H1 (cell line): ENCODE results near the gene KNDC1. TPM values are rescaled to one million over a fixed set of nuclear protein-coding genes. Genes with fewer than 3 reads are reported as not detected.

Experiments used
- CTCF ChIA-PET: fragments of 300-600 bp; sonication (Branson Sonifier 250); formaldehyde crosslinking; loops from one replicate; lab custom pipeline; 2021; ENCODE audit not compliant: partially characterized antibody; lab: Charles Lee
- POLR2A ChIA-PET: fragments of 300-600 bp; sonication (Branson Sonifier 250); formaldehyde crosslinking; loops from one replicate; lab custom pipeline; 2021; ENCODE audit warnings: inconsistent platforms; ENCODE audit not compliant: partially characterized antibody; lab: Charles Lee
- DNase-seq, 2 experiments: peaks; one replicate each; pipeline versions ENCODE4 v3.0.0 to v3.0.0-alpha.2; 2010 to 2022; ENCODE audit warnings: low spot score in 2 of 2, low read depth in 1 of 2, mixed read lengths in 1 of 2
- FAIRE-seq: peaks from 2 replicates; lab custom pipeline; 2011; peaks lifted over from hg19 to GRCh38; lab: Jason Lieb, UNC
- H2AFZ ChIP-seq: 2 replicates; pipeline ENCODE4 v1.8.1; 2012; ENCODE audit warnings: low read length, inconsistent platforms
- H2AK5ac ChIP-seq: 2 replicates; pipeline ENCODE4 v1.6.1; 2013; ENCODE audit warnings: low read depth, low read length
- H2BK120ac ChIP-seq: replicated peaks from 2 replicates; pipeline ENCODE3; 2013; ENCODE audit warnings: low read depth, low read length, inconsistent platforms
- H2BK12ac ChIP-seq: 2 replicates; pipeline ENCODE4 v1.6.1; 2013; ENCODE audit warnings: low read depth, low read length
- H2BK15ac ChIP-seq: 2 replicates; pipeline ENCODE4 v1.6.1; 2013; ENCODE audit warnings: low read length
- H2BK20ac ChIP-seq: 2 replicates; pipeline ENCODE4 v1.6.1; 2013; ENCODE audit warnings: low read length
- H2BK5ac ChIP-seq: 2 replicates; pipeline ENCODE4 v1.6.1; 2013; ENCODE audit warnings: low read depth, low read length
- H3K14ac ChIP-seq: 2 replicates; pipeline ENCODE4 v1.6.1; 2013; ENCODE audit warnings: inconsistent platforms; ENCODE audit not compliant: insufficient read length
- H3K18ac ChIP-seq: 2 replicates; pipeline ENCODE4 v1.6.1; 2013; ENCODE audit warnings: low read length; ENCODE audit errors: extremely low read depth
- H3K23ac ChIP-seq: 2 replicates; pipeline ENCODE4 v1.6.1; 2013; ENCODE audit warnings: inconsistent platforms; ENCODE audit not compliant: insufficient read length
- H3K23me2 ChIP-seq: 2 replicates; pipeline ENCODE4 v1.6.1; 2013; ENCODE audit warnings: low read depth, low read length
- H3K27ac ChIP-seq: 2 replicates; pipeline ENCODE4 v1.6.1; 2011; ENCODE audit warnings: low read depth, low read length, inconsistent platforms
- H3K27me3 ChIP-seq, 4 experiments: replicated peaks in 1 of 4; 1 replicate in 1 of 4; 2 replicates in 3 of 4; pipeline versions ENCODE4 v1.6.1 to v1.8.1; 2011 to 2013; ENCODE audit warnings: low read length in 3 of 4, mild to moderate bottlenecking in 3 of 4, inconsistent platforms in 2 of 4, mixed read lengths in 2 of 4, moderate library complexity in 1 of 4; ENCODE audit not compliant: control insufficient read depth in 3 of 4, insufficient read depth in 3 of 4; ENCODE audit errors: extremely low read depth in 1 of 4
- H3K36me3 ChIP-seq, 4 experiments: 2 replicates each; pipeline versions ENCODE4 v1.6.1 to v1.8.1; 2011 to 2013; ENCODE audit warnings: mild to moderate bottlenecking in 4 of 4, low read length in 3 of 4, moderate library complexity in 2 of 4, control low read depth in 1 of 4, inconsistent platforms in 1 of 4; ENCODE audit not compliant: insufficient read depth in 4 of 4, control insufficient read depth in 2 of 4
- H3K4ac ChIP-seq: replicated peaks from 2 replicates; pipeline ENCODE3; 2013; ENCODE audit warnings: low read length, low read depth, mixed read lengths, inconsistent platforms; ENCODE audit not compliant: insufficient read length
- H3K4me1 ChIP-seq, 4 experiments: replicated peaks in 1 of 4; 1 replicate in 1 of 4; 2 replicates in 3 of 4; pipeline versions ENCODE4 v1.6.1 to v1.8.1; 2011 to 2013; ENCODE audit warnings: low read length in 3 of 4, inconsistent platforms in 2 of 4, mixed read lengths in 1 of 4; ENCODE audit not compliant: insufficient read depth in 4 of 4, control insufficient read depth in 3 of 4
- H3K4me2 ChIP-seq, 2 experiments: 2 replicates each; pipeline versions ENCODE4 v1.6.1 to v1.8.1; 2011 to 2013; ENCODE audit warnings: low read depth in 2 of 2, low read length in 2 of 2, control low read depth in 1 of 2, inconsistent platforms in 1 of 2, mild to moderate bottlenecking in 1 of 2; ENCODE audit not compliant: insufficient read depth in 1 of 2
- H3K4me3 ChIP-seq, 4 experiments: fragments of 200-600, 300-600 bp in 1 of 4; sonication (generic), shearing (Covaris generic), sonication (Bioruptor Twin) in 1 of 4; 2 replicates each; pipeline versions ENCODE4 v1.5.1 to v1.8.1; 2011 to 2016; ENCODE audit warnings: low read length in 4 of 4, low read depth in 3 of 4, control low read depth in 2 of 4, inconsistent platforms in 2 of 4, mild to moderate bottlenecking in 2 of 4, mixed read lengths in 1 of 4, moderate library complexity in 1 of 4; ENCODE audit not compliant: insufficient read depth in 2 of 4; ENCODE audit errors: extremely low read depth in 1 of 4
- H3K56ac ChIP-seq: replicated peaks from 2 replicates; pipeline ENCODE3; 2013; ENCODE audit warnings: low read depth, mild to moderate bottlenecking, mixed read lengths, low read length, inconsistent platforms; ENCODE audit not compliant: insufficient read length
- H3K79me1 ChIP-seq: 2 replicates; pipeline ENCODE4 v1.6.1; 2013; ENCODE audit warnings: low read depth, low read length, control low read depth
- H3K79me2 ChIP-seq, 2 experiments: 2 replicates each; pipeline versions ENCODE4 v1.6.1 to v1.8.1; 2012 to 2013; ENCODE audit warnings: low read length in 2 of 2, mild to moderate bottlenecking in 2 of 2, inconsistent platforms in 1 of 2; ENCODE audit not compliant: insufficient read depth in 2 of 2, control insufficient read depth in 1 of 2
- H3K9ac ChIP-seq, 4 experiments: replicated peaks in 1 of 4; 1 replicate in 1 of 4; 2 replicates in 3 of 4; pipeline versions ENCODE4 v1.6.1 to v1.8.1; 2011 to 2013; ENCODE audit warnings: low read depth in 3 of 4, low read length in 3 of 4, control low read depth in 2 of 4, mild to moderate bottlenecking in 2 of 4, moderate library complexity in 2 of 4, inconsistent platforms in 1 of 4; ENCODE audit errors: extremely low read depth in 1 of 4
- H3K9me3 ChIP-seq, 2 experiments: 2 replicates each; pipeline versions ENCODE4 v1.6.1 to v1.8.1; 2012 to 2013; ENCODE audit warnings: mild to moderate bottlenecking in 2 of 2, moderate library complexity in 2 of 2, control low read depth in 1 of 2, inconsistent platforms in 1 of 2, low read depth in 1 of 2, low read length in 1 of 2, mixed read lengths in 1 of 2; ENCODE audit not compliant: insufficient read depth in 2 of 2
- H4K20me1 ChIP-seq, 2 experiments: replicated peaks in 1 of 2; 2 replicates each; pipeline versions ENCODE3 to v1.8.1; 2011 to 2013; ENCODE audit warnings: inconsistent platforms in 2 of 2, low read length in 2 of 2, mild to moderate bottlenecking in 1 of 2; ENCODE audit not compliant: insufficient read depth in 2 of 2, control insufficient read depth in 1 of 2
- H4K5ac ChIP-seq: 2 replicates; pipeline ENCODE4 v1.6.1; 2013; ENCODE audit warnings: low read length, low read depth, mixed read lengths, inconsistent platforms; ENCODE audit not compliant: insufficient read length
- H4K8ac ChIP-seq: 2 replicates; pipeline ENCODE4 v1.8.0; 2013; ENCODE audit warnings: mild to moderate bottlenecking, moderate library complexity, low read length, inconsistent platforms; ENCODE audit not compliant: insufficient read depth; ENCODE audit errors: extremely low read depth
- H4K91ac ChIP-seq: replicated peaks from 2 replicates; pipeline ENCODE3; 2013; ENCODE audit warnings: low read length, mixed read lengths, inconsistent platforms; ENCODE audit not compliant: insufficient read length
- WGBS, 2 experiments: shearing (Covaris generic) in 1 of 2; methylation state at CpG; one replicate each; pipeline versions ENCODE4 v1.1.6 to v1.1.7; 2013 to 2015; ENCODE audit warnings: low lambda C conversion rate in 2 of 2, mixed read lengths in 2 of 2, inconsistent platforms in 1 of 2, low coverage in 1 of 2, missing lambda C conversion rate in 1 of 2; ENCODE audit not compliant: insufficient replicate concordance in 2 of 2, insufficient coverage in 1 of 2, insufficient read length in 1 of 2; ENCODE audit errors: extremely low coverage in 1 of 2, missing lambda C conversion rate in 1 of 2; 5-methylcytosine and 5-hydroxymethylcytosine counted together
- polyA plus RNA-seq, 7 experiments: library from polyadenylated mRNA; depleted of rRNA in 3 of 7; stranded (reverse) in 5 of 7; unstranded in 2 of 7; fragments of >200 nt in 5 of 7; fragments of 200-250 nt in 2 of 7; gene quantifications; 1 replicate in 5 of 7; 2 replicates in 1 of 7; 4 replicates in 1 of 7; pipeline versions ENCODE4 v1.2.1 to v1.2.3, GENCODE V29; 2011 to 2013; ENCODE audit warnings: missing spikeins in 2 of 7, mixed read lengths in 2 of 7
- total RNA-seq: library from RNA; stranded (reverse); fragmentation: NEBNext Ultra II Directional; extraction: Animal tissue kit (Norgen Biotek cat#: 25700); gene quantifications from 2 replicates; pipeline ENCODE4 v1.2.1, GENCODE V29; 2021

Gene KNDC1
- total and polyA plus RNA-seq, 2 of the 8 experiments (the other 6 are each of a cell fraction or from before 2014, with no cell fraction given): 7.5 to 16.7 TPM

DNA sequence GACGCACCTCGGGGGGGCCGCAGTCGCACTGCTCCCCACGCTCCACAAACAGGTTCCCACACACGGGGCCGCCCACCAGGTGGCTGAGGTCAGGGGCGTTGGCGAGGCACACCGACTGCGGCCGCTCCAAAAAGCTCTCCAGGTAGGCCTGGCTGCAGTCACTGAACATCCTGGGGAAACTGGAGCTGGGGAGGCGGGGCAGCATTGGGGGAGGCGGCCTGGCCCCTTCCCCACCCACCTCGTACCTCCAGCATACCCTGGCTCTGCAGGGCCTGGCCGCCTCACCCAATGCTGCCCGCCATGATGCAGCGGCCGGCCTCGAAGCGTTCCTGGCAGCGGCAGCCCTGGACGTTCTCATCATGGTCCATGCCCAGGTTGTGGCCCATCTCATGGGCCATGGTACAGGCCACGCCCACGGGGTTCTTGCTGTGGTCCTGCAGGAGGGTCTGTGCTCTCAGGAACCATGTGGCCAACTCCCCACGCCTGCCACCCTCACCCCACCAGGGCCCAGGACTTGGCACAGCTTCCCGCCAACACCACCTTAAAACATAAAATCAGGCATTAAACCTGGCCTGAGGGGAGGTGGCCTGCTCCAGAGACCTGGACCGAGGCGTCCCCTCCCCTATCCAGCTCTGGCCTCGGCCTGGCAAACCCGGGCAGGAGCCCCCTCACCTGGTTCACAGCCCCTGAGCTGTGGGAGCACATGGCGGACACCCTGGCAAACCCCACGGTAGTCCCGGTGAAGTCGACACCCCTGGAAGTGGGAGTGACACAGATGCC lies 111.7 kb downstream of the KNDC1 start:
- H3K9ac ChIP-seq: no peak overlapping the region
- H3K23me2 ChIP-seq: peaks cover 5% of the 10 kb centered on the region; the same call in 1 of the 2 replicates
- H3K36me3 ChIP-seq: no peaks in the 10 kb centered on the region
- H2BK15ac ChIP-seq: no peak overlapping the region
- H3K4ac ChIP-seq: no peak overlapping the region
- H3K56ac ChIP-seq: no peak overlapping the region
- FAIRE-seq (no peak), DNase-seq (no peak)
- H3K79me1 ChIP-seq: no peaks in the 10 kb centered on the region
- no peaks in the 10 kb centered on the region for H3K9me3 ChIP-seq
- no peak overlapping the region for H2BK12ac ChIP-seq
- CTCF ChIA-PET: interaction anchor here (1.2 to 3.5 kb wide), 6 partner anchors 15 to 128 kb away, joined by 3 to 11 read pairs (median 5); no protein-coding TSS in a partner anchor
- H4K91ac ChIP-seq: no peak overlapping the region
- H2BK20ac ChIP-seq: no peak overlapping the region
- H4K5ac ChIP-seq: no peak overlapping the region
- no peaks in the 10 kb centered on the region for H3K79me2 ChIP-seq
- H3K27ac ChIP-seq: no peak overlapping the region
- 82% methylated on average over 19 of the region's 35 CpGs; no CpG with 5 or more reads in 1 of the 2 experiments for WGBS, 2 experiments
- peaks cover 0 to 7% (median 4%) of the 10 kb centered on the region in 4 experiments; a peak in 6 of 7 replicates for H3K27me3 ChIP-seq
- POLR2A ChIA-PET: interaction anchor here (0.7 to 1.0 kb wide), 3 partner anchors 13 to 128 kb away, joined by 3 read pairs; no protein-coding TSS in a partner anchor
- no peak overlapping the region for H3K4me2 ChIP-seq
- H2AFZ ChIP-seq: no peak overlapping the region
- H4K20me1 ChIP-seq: peaks cover 0 to 5% of the 10 kb centered on the region in 2 experiments
- H3K18ac ChIP-seq: no peak overlapping the region; the same call in 1 of the 2 replicates
- no peak overlapping the region for H3K23ac ChIP-seq
- no peak overlapping the region for H3K14ac ChIP-seq
- no peak overlapping the region for H4K8ac ChIP-seq
- H3K4me3 ChIP-seq: no peak overlapping the region
- peaks cover 0 to 10% (median 2%) of the 10 kb centered on the region in 4 experiments; a peak in 5 of 7 replicates for H3K4me1 ChIP-seq
- H2AK5ac ChIP-seq: no peak overlapping the region
- no peak overlapping the region for H2BK5ac ChIP-seq
- no peak overlapping the region for H2BK120ac ChIP-seq
